KMS-11 (cell line): Measurements from ENCODE around the gene WDR53.

Experiments
- H2AFZ ChIP-seq: fragments of 200-600 bp; sonication (generic); 2 replicates; pipeline ENCODE4 v1.6.1; 2016; ENCODE audit warnings: antibody characterized with exemption, mixed run types, low read depth
- H3K27ac ChIP-seq: fragments of 200-600 bp; sonication (generic); 2 replicates; pipeline ENCODE4 v1.6.1; 2016; ENCODE audit warnings: mild to moderate bottlenecking, mixed run types
- H3K27me3 ChIP-seq: fragments of 200-600 bp; sonication (generic); 2 replicates; pipeline ENCODE4 v1.6.1; 2017; ENCODE audit warnings: mild to moderate bottlenecking, low read depth, mixed run types, moderate library complexity; ENCODE audit not compliant: insufficient read depth
- H3K36me3 ChIP-seq: fragments of 200-600 bp; sonication (generic); 2 replicates; pipeline ENCODE4 v1.6.1; 2017; ENCODE audit warnings: mild to moderate bottlenecking, mixed run types; ENCODE audit not compliant: insufficient read depth
- H3K4me1 ChIP-seq: fragments of 200-600 bp; sonication (generic); 2 replicates; pipeline ENCODE4 v1.6.1; 2016; ENCODE audit warnings: mild to moderate bottlenecking, low read depth, mixed run types; ENCODE audit not compliant: poor library complexity, severe bottlenecking
- H3K4me2 ChIP-seq: fragments of 200-600 bp; sonication (generic); 2 replicates; pipeline ENCODE4 v1.7.0; 2016; ENCODE audit warnings: mild to moderate bottlenecking, mixed run types
- H3K4me3 ChIP-seq: fragments of 200-600 bp; sonication (generic); IDR thresholded peaks from 2 replicates; pipeline ENCODE4 v1.6.1; 2017; ENCODE audit warnings: low read depth, low read length, mixed read lengths; ENCODE audit not compliant: insufficient read depth
- H3K79me2 ChIP-seq: fragments of 200-600 bp; sonication (generic); 2 replicates; pipeline ENCODE4 v1.6.1; 2016; ENCODE audit warnings: low read depth, mixed run types; ENCODE audit not compliant: insufficient read depth
- H3K9ac ChIP-seq: fragments of 200-600 bp; sonication (generic); 2 replicates; pipeline ENCODE4 v1.6.1; 2016; ENCODE audit warnings: mild to moderate bottlenecking, mixed run types
- H4K20me1 ChIP-seq: fragments of 200-600 bp; sonication (generic); 2 replicates; pipeline ENCODE4 v1.6.1; 2016; ENCODE audit warnings: mild to moderate bottlenecking, mixed run types; ENCODE audit not compliant: insufficient read depth
- CTCF ChIP-seq: fragments of 200-600 bp; sonication (generic); conservative IDR thresholded peaks from 2 replicates; pipeline ENCODE4 v1.6.1; 2017; ENCODE audit warnings: low read depth, mild to moderate bottlenecking, antibody characterized with exemption, low read length, moderate library complexity, mixed read lengths

The WDR53 gene

GRCh38 chr3:196557236-196557635 is 11.1 kb downstream of the WDR53 start:
- Histone ChIP-seq H4K20me1 (no peaks in the 10 kb centered on the region), H2AFZ (no peak overlapping the region), H3K27me3 (no peaks in the 10 kb centered on the region), H3K4me1 (no peaks in the 10 kb centered on the region), H3K4me3 (no peak overlapping the region), H3K4me2 (no peak overlapping the region), H3K79me2 (0 out of 2 replicates have a peak, but pooled peaks cover 4% of the 10 kb centered on the region), H3K36me3 (no peaks in the 10 kb centered on the region), H3K27ac (no peak overlapping the region), H3K9ac (no peak overlapping the region)
- TF ChIP-seq CTCF, result no peak

DNA sequence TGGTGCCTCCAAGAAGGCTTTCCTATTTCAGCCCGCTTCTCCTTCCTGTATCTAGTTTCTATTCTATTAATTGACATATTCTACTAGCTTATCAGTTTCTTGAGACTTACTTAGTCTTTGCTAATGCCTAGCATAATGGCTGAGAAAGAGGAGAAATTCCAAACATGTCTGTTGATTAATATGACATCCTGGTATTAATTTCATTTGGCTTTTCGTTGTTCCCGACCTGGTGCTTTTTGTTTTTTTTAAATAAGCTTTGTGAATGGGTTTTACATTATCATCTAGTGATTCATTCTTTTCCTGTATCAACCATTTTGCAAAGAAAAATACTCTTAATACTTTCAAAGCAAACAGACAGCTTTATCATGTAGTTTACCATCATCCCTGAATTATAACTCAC is 13.1 kb downstream of the WDR53 start:
- no peaks in the 10 kb centered on the region for H3K36me3 ChIP-seq

GRCh38 chr3:196554205-196554604 is 14.1 kb downstream of the WDR53 start:
- Histone ChIP-seq H4K20me1 (no peaks in the 10 kb centered on the region), H3K27ac (no peak overlapping the region), H3K4me2 (no peak overlapping the region), H3K4me3 (no peak overlapping the region), H3K27me3 (no peaks in the 10 kb centered on the region), H2AFZ (no peak overlapping the region), H3K4me1 (no peaks in the 10 kb centered on the region), H3K9ac (no peak overlapping the region), H3K79me2 (no peaks in the 10 kb centered on the region), H3K36me3 (no peaks in the 10 kb centered on the region)
- no peak for TF ChIP-seq CTCF

More for the DNA sequence above, 13.1 kb downstream of the WDR53 start:
- H3K4me1 ChIP-seq, result no peaks in the 10 kb centered on the region
- TF ChIP-seq CTCF, result no peak
- H3K9ac ChIP-seq, result no peak overlapping the region
- no peaks in the 10 kb centered on the region for H4K20me1 ChIP-seq
- no peaks in the 10 kb centered on the region for H3K27me3 ChIP-seq
- no peak overlapping the region for H3K4me2 ChIP-seq
- no peak overlapping the region for H3K4me3 ChIP-seq
- H3K79me2 ChIP-seq, result no peaks in the 10 kb centered on the region
- H3K27ac ChIP-seq, result no peak overlapping the region
- no peak overlapping the region for H2AFZ ChIP-seq

GRCh38 chr3:196553551-196553950 is 14.8 kb downstream of the WDR53 start:
- no peak overlapping the region for H2AFZ ChIP-seq
- H3K27ac ChIP-seq, result no peak overlapping the region
- H3K4me2 ChIP-seq, result no peak overlapping the region
- no peaks in the 10 kb centered on the region for H3K4me1 ChIP-seq
- H4K20me1 ChIP-seq, result no peaks in the 10 kb centered on the region
- TF ChIP-seq CTCF, result no peak
- no peaks in the 10 kb centered on the region for H3K36me3 ChIP-seq
- H3K9ac ChIP-seq, result no peak overlapping the region
- H3K79me2 ChIP-seq, result no peaks in the 10 kb centered on the region
- no peaks in the 10 kb centered on the region for H3K27me3 ChIP-seq
- no peak overlapping the region for H3K4me3 ChIP-seq
